Muscle of leg (tissue), 9 donors: ENCODE measurements around the gene TSPAN1. TPM values are rescaled to one million over a fixed set of nuclear protein-coding genes. Genes with fewer than 3 reads are reported as not detected.

ENCODE experiments used
- polyA plus RNA-seq, 8 donors: library from polyadenylated mRNA; unstranded; fragments of 120-200 nt; gene quantifications; one replicate each; pipeline versions ENCODE4 v1.2.1 to v1.2.3, GENCODE V29; 2013; ENCODE audit warnings: inconsistent platforms in 1 of 8, low replicate concordance in 1 of 8; ENCODE audit not compliant: insufficient read length in 8 of 8, insufficient read depth in 1 of 8
- total RNA-seq: library from RNA; stranded (reverse); fragments of 120-200 nt; gene quantifications from one replicate; pipeline ENCODE4 v1.2.4, GENCODE V29; 2013

TSPAN1 gene
- total and polyA plus RNA-seq, 9 donors: 0.31 to 1.7 (median 0.51) TPM; not detected in 2

Other genes with a start within 250 kb of the TSPAN1 start
- 8.1 TPM for gene PIK3R3, start 42.5 kb upstream of the TSPAN1 start, total RNA-seq
- gene PIK3R3, start 42.5 kb upstream of the TSPAN1 start, polyA plus RNA-seq: 10 to 100 TPM; 11.7 to 18.3 (median 13.9) TPM
- not detected for gene P3R3URF, start 1.4 kb downstream of the TSPAN1 start, total RNA-seq
- gene P3R3URF, start 1.4 kb downstream of the TSPAN1 start, polyA plus RNA-seq: not detected
- gene POMGNT1, start 23.3 kb downstream of the TSPAN1 start, total RNA-seq: 65.5 TPM
- gene POMGNT1, start 23.3 kb downstream of the TSPAN1 start, polyA plus RNA-seq: 10 to 100 TPM; 45.3 to 56.5 (median 49.1) TPM
- gene LURAP1, start 28.2 kb downstream of the TSPAN1 start, total RNA-seq: 1.4 TPM
- 1 to 10 TPM in 5 of 8 donors, under 1 TPM in 3; 0.58 to 1.2 (median 1.0) TPM for gene LURAP1, start 28.2 kb downstream of the TSPAN1 start, polyA plus RNA-seq
- gene RAD54L, start 72.7 kb downstream of the TSPAN1 start, total RNA-seq: 2.8 TPM
- gene RAD54L, start 72.7 kb downstream of the TSPAN1 start, polyA plus RNA-seq: 1 to 10 TPM; 6.6 to 9.2 (median 7.8) TPM
- gene LRRC41, start 128.5 kb downstream of the TSPAN1 start, total RNA-seq: 49.5 TPM
- gene LRRC41, start 128.5 kb downstream of the TSPAN1 start, polyA plus RNA-seq: 10 to 100 TPM; 50.7 to 65.5 (median 59.8) TPM
- 415 TPM for gene UQCRH, start 128.6 kb downstream of the TSPAN1 start, total RNA-seq
- gene UQCRH, start 128.6 kb downstream of the TSPAN1 start, polyA plus RNA-seq: 100 to 1,000 TPM; 288 to 407 (median 337) TPM
- gene NSUN4, start 165.7 kb downstream of the TSPAN1 start, total RNA-seq: 9.0 TPM
- 10 to 100 TPM; 10.6 to 15.5 (median 12.4) TPM for gene NSUN4, start 165.7 kb downstream of the TSPAN1 start, polyA plus RNA-seq
- gene FAAH, start 219.2 kb downstream of the TSPAN1 start, total RNA-seq: 12.6 TPM
- gene FAAH, start 219.2 kb downstream of the TSPAN1 start, polyA plus RNA-seq: 10 to 100 TPM in 7 of 8 donors, 1 to 10 TPM in 1; 9.7 to 25.8 (median 18.0) TPM